Breast epithelium (tissue), 3 donors: ENCODE results near the gene SEMA4D.

Experiments
- CTCF ChIP-seq, 3 donors: fragments of 450-650 bp; IDR thresholded peaks; one replicate each; pipeline ENCODE4 v1.5.1; 2016 to 2017; ENCODE audit warnings: antibody characterized with exemption in 3 of 3, mild to moderate bottlenecking in 3 of 3, moderate library complexity in 3 of 3
- POLR2A ChIP-seq: fragments of 450-650 bp; IDR thresholded peaks from one replicate; pipeline ENCODE4 v1.6.1; 2016; ENCODE audit warnings: antibody characterized with exemption, mild to moderate bottlenecking, moderate library complexity
- POLR2AphosphoS5 ChIP-seq, 3 donors: sonication (generic); formaldehyde crosslinking; IDR thresholded peaks; one replicate each; pipeline ENCODE4 v1.6.1; 2017; ENCODE audit warnings: antibody characterized with exemption in 3 of 3

- TF ChIP-seq CTCF (IDR thresholded peaks at IDR 0.05) (no peak), POLR2A (no peak), POLR2AphosphoS5 (IDR thresholded peaks at IDR 0.05) (no peak)
Measured at GRCh38 chr9:89363921-89364665, 133.8 kb downstream of the SEMA4D start.
